ENCODE results near the gene FARP2. TPM values are rescaled to one million over a fixed set of nuclear protein-coding genes. Genes with fewer than 3 reads are reported as not detected.

The FARP2 gene
- total RNA-seq, 1 donor from 2014 or later = 31.8 TPM

- Histone ChIP-seq H3K36me3 (ENCODE audit: control insufficient read depth, insufficient read depth, low read length) (peaks cover 4% of the 10 kb centered on the region), H3K4me3 (ENCODE audit: low read depth, low read length) (no peak overlapping the region), H3K27me3 (ENCODE audit: control insufficient read depth, insufficient read depth, low read length) (no peaks in the 10 kb centered on the region)
- no peak for TF ChIP-seq CTCF (IDR thresholded peaks at IDR 0.05; ENCODE audit: insufficient read depth, low read length, poor library complexity, severe bottlenecking)
- no peak for DNase-seq (ENCODE audit: low read depth)
Observed at GRCh38 chr2:241501099-241501541, 145.0 kb downstream of the FARP2 start.

- Histone ChIP-seq H3K27me3 (ENCODE audit: control insufficient read depth, insufficient read depth, low read length) (no peaks in the 10 kb centered on the region), H3K4me3 (ENCODE audit: low read depth, low read length) (no peak overlapping the region), H3K36me3 (ENCODE audit: control insufficient read depth, insufficient read depth, low read length) (peaks cover 4% of the 10 kb centered on the region)
- TF ChIP-seq CTCF (IDR thresholded peaks at IDR 0.05; ENCODE audit: insufficient read depth, low read length, poor library complexity, severe bottlenecking) = no peak
- DNase-seq (ENCODE audit: low read depth) = no peak
Observed at GRCh38 chr2:241501551-241501950, 145.5 kb downstream of the FARP2 start.

GRCh38 chr2:241502281-241502680, 146.2 kb downstream of the FARP2 start:
- no peak for DNase-seq (ENCODE audit: low read depth)
- H3K27me3 ChIP-seq (ENCODE audit: control insufficient read depth, insufficient read depth, low read length) = no peaks in the 10 kb centered on the region
- no peak overlapping the region for H3K4me3 ChIP-seq (ENCODE audit: low read depth, low read length)
- TF ChIP-seq CTCF (IDR thresholded peaks at IDR 0.05; ENCODE audit: insufficient read depth, low read length, poor library complexity, severe bottlenecking) = no peak
- peaks cover 4% of the 10 kb centered on the region for H3K36me3 ChIP-seq (ENCODE audit: control insufficient read depth, insufficient read depth, low read length)

GRCh38 chr2:241503776-241504392, 147.8 kb downstream of the FARP2 start:
- Histone ChIP-seq H3K4me3 (ENCODE audit: low read depth, low read length) (no peak overlapping the region), H3K27me3 (ENCODE audit: control insufficient read depth, insufficient read depth, low read length) (no peaks in the 10 kb centered on the region), H3K36me3 (ENCODE audit: control insufficient read depth, insufficient read depth, low read length) (peaks cover 4% of the 10 kb centered on the region)
- DNase-seq (ENCODE audit: low read depth) = no peak
- no peak for TF ChIP-seq CTCF (IDR thresholded peaks at IDR 0.05; ENCODE audit: insufficient read depth, low read length, poor library complexity, severe bottlenecking)

GRCh38 chr2:241505086-241505780, 149.1 kb downstream of the FARP2 start:
- TF ChIP-seq CTCF (IDR thresholded peaks at IDR 0.05; ENCODE audit: insufficient read depth, low read length, poor library complexity, severe bottlenecking) = no peak
- Histone ChIP-seq H3K27me3 (ENCODE audit: control insufficient read depth, insufficient read depth, low read length) (no peaks in the 10 kb centered on the region), H3K4me3 (ENCODE audit: low read depth, low read length) (no peak overlapping the region), H3K36me3 (ENCODE audit: control insufficient read depth, insufficient read depth, low read length) (peaks cover 2% of the 10 kb centered on the region)
- DNase-seq (ENCODE audit: low read depth) = no peak

Measured in kidney epithelial cell (primary cell).